Fibroblast of the conjunctiva (primary cell): Measurements from ENCODE around the gene MT1HL1.
"Not testable (repeated sequence)": the region's sequence is repeated elsewhere in the genome, so short reads cannot be mapped to it uniquely, and the experiment has no call there.

Source experiments
- DNase-seq: peaks from one replicate; pipeline ENCODE4 v3.0.0-alpha.2; 2010; ENCODE audit warnings: low read depth

MT1HL1 gene

DNA sequence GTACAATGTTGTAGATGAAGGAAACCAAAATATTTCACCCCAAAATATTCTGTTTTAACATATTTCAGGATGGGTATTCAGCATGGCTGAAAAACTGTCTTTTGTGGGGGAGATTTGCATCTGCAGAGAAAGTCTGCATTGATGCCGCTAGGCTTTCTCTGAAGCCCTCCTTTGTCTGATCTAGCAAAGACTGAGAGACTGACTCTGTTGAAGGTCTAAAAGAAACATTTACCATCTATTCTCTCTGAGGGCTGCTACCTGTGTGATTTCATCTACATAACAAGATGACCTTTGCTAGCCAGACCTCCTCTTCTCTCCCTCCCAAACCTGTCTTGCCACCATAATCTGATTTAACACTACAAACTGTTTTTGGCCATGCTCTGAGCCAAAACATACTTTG is 12.4 kb upstream of the MT1HL1 start:
- DNase-seq: no peak

DNA sequence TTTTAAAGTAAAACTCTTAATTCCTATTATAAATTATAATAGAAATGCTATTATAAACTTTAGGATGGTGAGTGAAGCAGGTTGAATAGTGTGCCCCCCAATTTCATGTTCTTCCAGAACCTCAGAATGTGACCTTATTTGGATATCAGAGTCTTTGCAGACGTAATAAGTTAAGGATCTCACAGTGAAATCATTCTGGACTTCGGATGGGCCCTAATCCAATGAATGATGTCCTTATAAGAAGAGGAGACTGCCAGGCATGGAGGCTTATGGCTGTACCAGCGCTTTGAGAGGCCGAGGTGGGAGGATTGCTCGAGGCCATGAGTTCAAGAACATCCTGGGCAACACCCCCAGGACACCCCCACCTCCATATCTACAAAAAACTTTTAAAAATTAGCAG is 9.4 kb upstream of the MT1HL1 start:
- DNase-seq: no peak

DNA sequence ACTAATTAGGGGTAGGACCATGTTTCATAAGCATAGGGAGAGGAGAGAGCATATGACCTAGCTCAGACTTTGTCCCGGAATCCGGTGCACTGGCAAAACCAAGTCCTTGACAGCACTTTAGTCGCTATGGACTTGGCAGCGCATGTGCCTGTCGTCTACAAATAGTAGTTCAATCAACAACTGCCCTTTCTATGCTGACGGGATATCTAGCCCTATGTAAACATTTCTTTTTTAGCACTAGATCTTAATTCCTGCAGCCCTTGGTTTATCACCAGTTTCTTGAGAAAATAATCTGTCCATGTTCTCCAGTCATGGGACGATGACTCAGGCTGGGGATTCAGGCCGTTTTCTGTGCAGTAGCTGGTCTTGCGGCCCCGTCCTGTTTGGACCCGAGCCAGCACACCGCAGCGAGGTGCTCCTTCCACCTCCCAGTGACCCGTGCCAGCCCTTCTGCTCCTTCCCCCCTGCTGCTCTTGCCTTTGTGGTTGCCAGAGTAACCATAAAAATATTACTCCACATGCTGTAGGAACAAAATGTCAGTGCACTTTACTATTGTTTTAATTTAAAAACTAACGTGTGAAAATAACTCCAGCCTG is 8.6 kb upstream of the MT1HL1 start:
- peak; percentile 6 for DNase-seq

DNA sequence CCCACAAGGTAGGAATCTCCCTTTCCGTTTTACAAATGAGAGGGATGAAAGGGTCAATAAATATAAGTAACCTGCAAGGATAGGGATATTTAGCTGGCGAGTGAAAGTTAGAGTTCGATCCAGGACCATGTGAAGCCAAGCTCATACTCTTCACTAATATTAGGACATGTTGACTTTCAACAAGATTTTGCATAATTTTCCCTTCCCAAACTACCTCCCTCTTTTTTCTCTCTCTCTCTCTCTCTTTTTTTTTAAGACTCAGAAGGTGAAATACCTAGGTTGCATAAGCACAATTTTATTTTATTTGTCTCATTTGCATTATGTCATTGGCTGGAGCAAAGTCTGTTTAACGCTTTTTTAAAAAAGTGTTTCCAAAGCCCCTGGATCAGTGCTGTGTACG is 8.1 kb upstream of the MT1HL1 start:
- no peak for DNase-seq

DNA sequence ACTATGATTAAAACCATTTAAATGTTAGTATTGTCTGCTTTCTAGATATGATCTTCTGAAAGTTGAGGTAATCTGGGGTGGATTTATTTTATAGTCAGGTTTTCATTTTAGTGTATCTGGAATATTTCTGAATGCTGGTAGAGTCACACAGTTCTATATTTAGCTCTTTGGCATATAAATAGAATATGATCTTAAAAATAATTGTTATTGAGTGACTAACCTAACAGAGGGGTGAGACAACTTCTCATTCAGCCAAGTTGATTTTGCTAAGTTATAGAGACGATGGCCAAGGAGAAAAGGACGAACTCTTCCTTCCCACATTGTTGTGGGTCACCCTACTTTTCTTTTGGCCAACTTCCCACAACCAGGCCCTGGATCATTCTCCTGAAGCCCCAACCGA is 7.2 kb upstream of the MT1HL1 start:
- DNase-seq: no peak

DNA sequence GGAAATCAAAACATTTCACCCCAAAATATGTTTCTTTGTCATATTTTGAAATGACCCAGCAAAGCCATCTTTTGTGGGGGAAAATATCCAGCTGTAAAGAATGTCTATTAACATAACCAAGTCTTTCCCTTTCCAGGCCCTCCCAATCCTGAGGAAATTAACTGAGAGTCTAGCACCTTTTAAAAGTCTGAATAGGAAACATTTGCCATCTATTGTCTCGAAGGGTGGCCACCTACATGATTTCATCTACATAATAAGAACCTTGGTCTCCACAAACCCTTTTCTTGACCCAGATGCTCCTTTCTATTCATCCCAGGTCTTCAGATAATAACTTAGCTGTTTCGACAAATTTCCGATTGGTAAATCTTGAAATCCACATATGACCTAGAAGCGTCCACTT is 5.4 kb upstream of the MT1HL1 start:
- DNase-seq: no peak

DNA sequence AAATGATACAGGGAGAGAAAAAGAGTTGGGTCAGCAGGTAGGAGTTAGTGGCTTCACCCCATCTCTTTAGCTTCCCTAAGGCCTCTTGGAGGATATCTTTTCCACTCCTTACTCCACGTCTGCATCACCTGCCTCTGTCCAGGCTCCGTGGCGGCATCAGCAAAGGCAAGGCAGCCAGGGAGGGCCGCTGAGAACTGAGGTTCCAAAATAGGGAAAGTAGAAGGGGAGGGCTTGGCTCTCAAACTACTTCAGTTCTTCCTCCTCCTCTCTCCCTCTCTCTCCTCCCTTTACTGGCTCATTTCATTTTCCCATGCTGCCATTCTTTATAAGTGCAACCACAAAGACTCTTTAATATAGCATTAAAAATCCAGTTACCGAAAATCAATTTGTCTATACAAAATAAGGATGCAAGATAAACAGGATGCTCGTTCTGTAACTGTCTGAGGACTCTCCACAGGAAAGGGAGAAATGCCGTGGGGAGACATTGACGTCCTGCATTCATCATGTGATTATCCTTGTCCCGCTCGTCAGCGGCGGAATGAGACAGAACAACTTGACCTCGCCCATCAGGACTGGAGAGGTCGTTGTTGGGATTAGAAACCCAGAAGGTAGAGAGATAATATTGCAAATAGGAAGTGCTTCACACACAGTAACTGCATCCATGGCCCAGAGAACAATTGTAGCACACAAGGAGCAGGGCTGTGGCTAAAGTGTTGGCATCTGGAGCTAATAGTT is 3.1 kb upstream of the MT1HL1 start:
- no peak for DNase-seq

GRCh38 chr1:237005674-237006073 is 1.4 kb upstream of the MT1HL1 start:
- DNase-seq: no peak

GRCh38 chr1:237003516-237003915 is 725 bp downstream of the MT1HL1 start:
- DNase-seq: no peak

- DNase-seq: no peak
These were observed 4.0 kb downstream of the MT1HL1 start for GRCh38 chr1:237000191-237000590.

GRCh38 chr1:236998546-236998945 is 5.7 kb downstream of the MT1HL1 start:
- DNase-seq: no peak

- no peak for DNase-seq
These were observed 6.4 kb downstream of the MT1HL1 start for GRCh38 chr1:236997882-236998281.

- DNase-seq: no peak
These were observed 6.9 kb downstream of the MT1HL1 start for GRCh38 chr1:236997361-236997760.

GRCh38 chr1:236994450-236994849 is 9.8 kb downstream of the MT1HL1 start:
- no peak for DNase-seq

DNA sequence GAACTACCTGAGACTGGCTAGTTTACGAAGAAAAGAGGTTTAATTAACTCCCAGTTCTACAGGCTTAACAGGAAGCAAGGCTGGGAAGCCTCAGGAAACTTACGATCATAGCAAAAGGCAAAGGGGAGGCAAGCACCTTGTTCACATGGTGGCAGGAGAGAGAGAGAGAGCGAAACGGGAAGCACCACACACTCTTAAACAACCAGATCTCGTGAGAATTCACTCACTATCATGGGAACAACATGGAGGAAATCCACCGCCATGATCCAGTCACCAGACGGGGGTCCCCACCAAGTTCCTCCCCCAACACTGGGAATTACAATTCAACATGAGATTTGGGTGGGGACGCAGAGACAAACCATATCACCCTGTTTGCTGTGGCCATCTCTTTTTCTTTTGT is 11.8 kb downstream of the MT1HL1 start:
- no peak for DNase-seq

- DNase-seq: no peak
These were observed 14.2 kb downstream of the MT1HL1 start for GRCh38 chr1:236990052-236990445.

DNA sequence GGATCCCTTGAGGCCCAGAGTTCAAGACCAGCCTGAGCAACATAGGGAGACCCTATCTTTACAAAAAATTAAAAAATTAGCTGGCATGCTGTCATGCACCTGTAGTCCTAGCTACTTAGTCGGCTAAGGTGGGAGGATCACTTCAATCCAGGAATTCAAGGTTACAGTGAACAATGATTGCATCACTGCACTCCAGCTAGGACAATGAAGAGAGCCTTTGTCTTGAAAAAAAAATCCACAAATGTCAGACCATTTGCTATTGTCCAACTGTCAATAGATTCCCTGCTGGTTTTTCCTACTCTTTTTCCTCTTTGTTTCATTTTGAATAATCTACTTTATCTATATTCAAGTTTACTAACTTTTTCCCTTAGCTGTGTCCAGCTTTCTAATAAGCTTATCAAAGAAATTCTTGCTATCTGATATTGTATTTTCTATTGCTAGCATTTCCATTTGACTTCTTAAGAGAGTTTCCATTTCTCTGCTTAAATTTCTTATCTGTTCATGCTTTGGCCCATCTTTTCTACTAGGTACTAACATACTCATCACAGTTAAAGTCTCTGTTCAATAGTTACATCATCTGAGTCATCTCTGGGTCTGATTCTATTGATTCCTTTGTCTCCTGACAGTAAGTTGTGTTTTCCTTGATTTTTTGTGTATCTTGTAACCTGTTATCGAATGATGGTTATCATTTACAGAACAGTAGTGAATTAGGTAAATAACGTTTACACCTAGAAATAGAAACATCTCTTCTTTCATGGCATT is 14.8 kb downstream of the MT1HL1 start:
- no peak for DNase-seq

- no peak for DNase-seq
These were observed 20.4 kb downstream of the MT1HL1 start for GRCh38 chr1:236983818-236984217.

DNA sequence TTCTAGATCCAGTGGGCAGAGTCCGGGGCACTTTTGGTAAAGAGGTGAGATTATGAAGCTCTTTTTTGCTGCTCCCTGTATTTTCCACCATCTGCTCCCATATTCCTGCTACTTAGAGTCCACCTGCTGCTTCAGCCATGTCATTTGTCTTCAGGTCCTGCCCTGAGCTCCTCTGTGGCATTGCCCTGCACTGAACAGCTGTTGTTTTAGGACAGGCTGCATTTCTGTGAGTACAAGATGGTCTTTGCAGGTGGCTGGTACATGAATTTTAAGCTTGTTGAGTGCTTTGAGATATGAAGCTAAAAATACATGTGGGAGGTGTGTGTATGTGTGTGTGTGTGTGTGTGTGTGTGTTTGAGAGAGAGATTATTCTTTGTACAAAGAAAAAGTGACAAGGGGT is 21.9 kb downstream of the MT1HL1 start:
- no peak for DNase-seq

- DNase-seq: not testable (repeated sequence)
These were observed 22.8 kb downstream of the MT1HL1 start for GRCh38 chr1:236981431-236981830.

DNA sequence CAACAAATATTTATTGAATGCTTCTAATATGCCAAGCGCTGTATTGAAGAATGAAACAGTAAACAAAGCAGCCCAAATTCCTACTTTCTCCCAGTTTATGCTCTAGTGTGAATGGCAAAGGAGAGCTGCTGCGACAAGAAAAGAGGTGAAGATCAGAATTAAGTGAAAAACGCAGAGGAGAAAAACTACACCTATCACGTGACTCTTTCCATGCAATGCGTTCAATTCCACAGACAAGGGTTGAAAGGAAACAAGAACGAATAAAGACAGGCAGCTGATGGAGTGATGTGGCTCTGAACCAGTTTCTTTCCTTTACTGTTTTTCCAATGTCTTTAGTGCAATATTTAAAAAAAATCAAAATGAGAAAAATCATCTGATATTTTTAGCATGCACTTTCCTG is 23.6 kb downstream of the MT1HL1 start:
- DNase-seq: no peak

GRCh38 chr1:236979149-236979900 is 24.9 kb downstream of the MT1HL1 start:
- no peak for DNase-seq

DNA sequence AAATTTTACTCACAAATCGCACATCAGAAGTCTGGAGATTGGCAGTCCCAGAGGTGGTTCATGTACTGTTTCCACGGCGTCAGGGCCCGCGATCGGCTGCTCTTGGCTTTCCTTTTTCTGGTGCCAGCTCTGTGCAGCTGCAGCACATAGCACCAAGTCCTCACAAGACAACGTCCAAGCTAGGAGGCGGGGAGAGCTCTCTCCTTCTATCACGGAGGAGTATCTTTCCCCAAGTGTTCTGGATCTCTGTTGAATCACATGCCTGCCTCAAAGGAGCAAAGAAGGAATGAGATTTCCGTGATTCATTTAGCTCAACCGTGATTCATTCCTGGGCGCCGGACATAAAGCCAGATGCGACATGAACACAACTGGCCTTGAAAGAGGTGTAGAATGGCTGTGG is 25.5 kb downstream of the MT1HL1 start:
- no peak for DNase-seq
